Activated CD8-positive, alpha-beta memory T cell treated with anti-CD3 and anti-CD28 coated beads for 24 hours (primary cell): ENCODE measurements around the gene FARSB.
"Not testable (repeated sequence)": the region's sequence is repeated elsewhere in the genome, so short reads cannot be mapped to it uniquely, and the experiment has no call there.

Experiments
- DNase-seq: peaks from one replicate; pipeline ENCODE4 v3.0.0-alpha.2; 2020

The FARSB gene

GRCh38 chr2:222655787-222656525 lies at the start of gene FARSB:
TSS of gene FARSB (minus strand) at chr2:222656092. CDS start at chr2:222656073, 19 bp downstream.
- peak; percentile 95 for DNase-seq

GRCh38 chr2:222703886-222704285 lies 48.0 kb upstream of the FARSB start:
- DNase-seq, result no peak

DNA sequence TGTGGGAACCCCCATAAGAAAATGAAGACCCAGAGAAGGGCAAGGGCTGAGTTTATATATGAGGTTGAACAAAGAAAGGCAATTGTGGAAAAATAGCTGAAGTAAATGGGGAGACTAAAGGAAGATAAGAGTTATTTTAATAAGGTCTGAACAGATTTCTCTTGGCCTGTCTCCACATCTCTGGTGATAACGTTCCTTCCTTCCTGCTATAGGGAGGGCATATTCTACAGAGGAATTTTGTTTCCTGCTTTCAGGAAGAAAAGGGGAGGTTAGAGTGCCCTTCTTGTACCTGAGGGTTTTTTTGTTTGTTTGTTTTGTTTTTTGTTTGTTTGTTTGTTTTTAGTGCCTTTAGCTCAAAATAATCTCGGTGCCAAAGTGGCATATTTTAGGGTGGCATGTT lies 47.2 kb upstream of the FARSB start:
- no peak for DNase-seq

DNA sequence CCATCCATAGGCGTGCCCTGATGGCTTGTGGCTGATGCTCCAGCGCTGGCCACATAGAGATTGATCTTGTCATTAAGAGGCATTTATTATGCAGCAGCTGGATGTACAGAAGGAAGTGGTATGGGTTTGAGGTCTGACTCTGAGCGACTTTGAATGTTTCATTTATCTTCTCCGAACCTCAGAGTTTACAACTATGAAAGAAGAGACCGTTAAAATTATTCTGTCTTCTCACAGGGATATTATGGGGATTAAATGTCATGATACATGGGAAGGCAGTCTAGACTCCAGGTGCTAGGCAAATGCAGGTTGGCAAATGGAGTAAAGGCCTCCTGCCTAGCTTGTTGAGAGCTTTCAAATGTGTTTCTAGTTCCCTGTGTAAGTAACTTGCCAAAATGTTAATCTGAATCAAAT lies 45.8 kb upstream of the FARSB start:
- no peak for DNase-seq

DNA sequence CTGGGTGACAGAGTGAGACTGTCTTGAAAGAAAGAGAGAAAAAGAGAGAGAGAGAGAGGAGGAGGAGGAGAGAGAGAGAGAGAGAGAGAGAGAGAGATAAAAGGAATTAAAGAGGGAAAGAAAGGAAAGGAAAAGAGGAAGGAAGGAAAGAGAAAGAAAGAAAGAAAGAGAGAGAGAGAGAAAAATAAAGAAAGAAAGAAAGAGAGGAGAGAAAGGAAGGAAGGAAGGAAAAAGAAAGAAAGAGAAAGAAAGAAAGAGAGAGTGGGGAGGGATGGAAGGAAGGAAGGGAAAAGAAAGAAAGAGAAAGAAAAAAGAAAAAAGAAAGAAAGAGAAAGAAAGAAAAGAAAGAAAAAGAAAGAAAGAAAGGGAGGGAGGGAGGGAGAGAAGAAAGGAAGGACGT lies 45.3 kb upstream of the FARSB start:
- DNase-seq, result no peak

DNA sequence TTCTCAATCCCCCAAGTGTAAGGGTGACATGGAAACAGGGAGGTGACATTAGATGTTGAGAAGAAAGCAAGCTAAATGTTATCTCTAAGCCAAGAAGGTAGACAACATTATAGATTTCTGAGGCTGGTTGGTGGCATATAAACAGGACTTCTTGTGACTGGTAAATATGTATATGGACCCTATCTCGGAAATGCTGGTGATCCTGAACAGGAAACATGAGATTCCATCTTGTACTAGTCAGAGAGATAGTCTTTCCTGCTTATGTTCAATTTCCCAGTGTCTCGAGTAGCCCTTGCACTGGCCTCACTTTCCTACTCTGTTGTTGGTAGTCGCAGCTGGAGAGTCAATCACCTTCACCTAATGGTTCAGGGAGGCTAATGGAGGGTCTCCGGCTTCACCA lies 42.4 kb upstream of the FARSB start:
- no peak for DNase-seq

- no peak for DNase-seq
These were observed 37.9 kb upstream of the FARSB start for GRCh38 chr2:222693837-222694236.

DNA sequence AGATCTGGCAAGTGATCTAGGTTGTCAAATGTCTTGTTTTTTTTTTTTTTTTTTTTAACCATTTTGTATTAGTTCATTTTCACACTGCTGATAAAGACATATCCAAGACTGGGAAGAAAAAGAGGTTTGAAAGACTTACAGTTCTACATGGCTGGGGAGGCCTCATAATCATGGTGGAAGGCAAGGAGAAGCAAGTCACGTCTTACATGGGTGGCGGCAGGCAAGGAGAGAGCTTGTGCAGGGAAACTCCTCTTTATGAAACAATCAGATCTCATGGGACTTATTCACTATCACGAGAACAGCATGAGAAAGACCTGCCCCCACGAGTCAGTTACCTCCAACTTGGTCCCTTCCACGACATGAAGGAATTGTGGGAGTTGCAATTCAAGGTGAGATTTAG lies 37.5 kb upstream of the FARSB start:
- not testable (repeated sequence) for DNase-seq

DNA sequence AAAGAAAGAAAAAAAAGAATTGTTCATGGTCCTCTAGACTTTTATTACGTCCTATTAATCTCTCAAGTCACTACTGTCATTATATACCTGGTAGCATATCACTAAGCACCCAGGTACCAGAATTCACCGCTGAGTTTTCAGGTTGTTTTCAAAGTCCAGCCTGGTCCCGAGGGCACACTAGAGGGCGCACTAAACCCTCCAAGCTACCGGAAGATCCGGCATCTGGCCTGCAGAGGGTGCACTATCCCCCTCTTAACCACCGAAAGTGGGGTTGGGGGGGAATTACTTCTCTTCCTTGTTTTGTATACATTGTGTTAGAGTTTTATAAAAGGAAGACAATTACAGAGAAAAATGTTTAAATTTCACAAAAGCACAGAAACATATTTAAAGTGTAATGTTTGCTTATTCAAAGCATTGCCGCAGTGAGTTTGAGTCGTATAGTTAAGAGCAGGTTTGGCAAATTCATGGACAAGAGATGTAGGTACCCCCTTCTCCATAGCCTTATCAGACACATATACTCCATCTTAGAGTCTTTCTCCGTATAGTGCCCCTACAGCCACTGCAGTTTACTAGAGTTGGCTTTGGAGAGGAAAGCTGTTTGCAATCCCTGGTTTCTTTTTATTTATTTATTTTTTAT lies 34.8 kb upstream of the FARSB start:
- peak; percentile 86 for DNase-seq

DNA sequence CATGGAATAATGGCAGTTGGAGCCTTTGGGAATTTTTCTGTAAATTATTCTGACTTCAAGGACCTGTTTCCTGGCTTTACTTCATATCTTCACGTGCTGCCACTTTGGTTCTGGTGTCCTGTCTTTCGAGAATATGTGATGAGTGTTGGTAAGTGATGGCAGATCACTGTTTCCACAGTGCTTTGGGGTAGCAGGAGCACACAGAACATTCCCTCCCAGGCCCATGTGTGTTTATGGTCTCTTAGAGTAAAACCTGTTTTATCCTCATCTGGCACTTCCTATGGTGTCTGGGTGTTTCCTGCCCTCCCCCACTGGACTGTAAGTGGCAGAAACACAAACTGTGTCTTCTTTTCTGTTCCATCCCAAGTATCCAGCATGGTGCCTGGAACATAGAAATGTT lies 33.4 kb upstream of the FARSB start:
- DNase-seq, result no peak

- no peak for DNase-seq
These were observed 33.0 kb upstream of the FARSB start for GRCh38 chr2:222688917-222689316.

GRCh38 chr2:222686086-222686750 lies 30.3 kb upstream of the FARSB start:
- DNase-seq, result no peak

GRCh38 chr2:222683805-222684204 lies 27.9 kb upstream of the FARSB start:
- no peak for DNase-seq

GRCh38 chr2:222677981-222678380 lies 22.1 kb upstream of the FARSB start:
- no peak for DNase-seq

DNA sequence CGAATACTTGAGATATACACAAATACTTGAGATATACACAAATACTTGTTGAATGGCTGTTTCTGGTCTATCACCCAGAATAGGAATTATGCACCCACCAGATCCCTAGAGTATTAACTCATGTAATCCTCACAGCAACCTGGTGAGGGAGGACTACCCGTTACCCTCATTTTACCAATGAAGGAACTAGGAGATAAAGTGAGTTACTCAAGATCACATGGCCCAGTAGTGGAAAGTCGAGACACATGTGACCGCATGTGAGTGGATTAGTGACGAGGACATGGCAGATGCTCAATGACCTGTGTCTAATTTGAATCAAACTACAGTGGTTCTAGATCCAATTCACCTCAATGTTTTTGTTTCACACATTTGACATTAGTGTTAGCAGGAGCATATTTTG lies 18.0 kb upstream of the FARSB start:
- DNase-seq, result no peak

DNA sequence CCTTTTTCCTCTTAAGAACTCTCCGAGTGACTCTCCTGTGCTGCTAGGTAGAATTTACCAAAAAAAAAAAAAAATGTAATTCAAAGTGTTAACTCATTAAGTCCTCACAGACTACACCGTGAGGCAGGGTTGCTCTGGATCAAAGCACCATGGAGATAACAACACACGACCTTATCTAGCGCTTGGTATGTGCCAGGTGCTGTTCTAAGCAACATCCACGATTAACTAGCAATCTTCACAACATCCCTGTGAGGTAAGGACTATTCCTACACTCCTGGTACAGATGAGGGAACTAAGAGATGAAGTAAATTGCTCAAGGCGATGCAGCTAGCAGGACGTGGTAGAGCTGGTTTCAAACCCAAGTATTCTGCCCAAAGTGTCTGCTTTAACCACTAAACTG lies 17.4 kb upstream of the FARSB start:
- no peak for DNase-seq

- no peak for DNase-seq
These were observed 16.1 kb upstream of the FARSB start for GRCh38 chr2:222672068-222672401.

GRCh38 chr2:222671259-222672067 lies 15.6 kb upstream of the FARSB start, which contains the start of gene MOGAT1:
TSS of gene MOGAT1 (plus strand) at chr2:222671658. CDS start at chr2:222671786, 128 bp downstream.
- DNase-seq, result no peak

- no peak for DNase-seq
These were observed 14.5 kb upstream of the FARSB start for GRCh38 chr2:222670191-222671038.

GRCh38 chr2:222669353-222669752 lies 13.5 kb upstream of the FARSB start:
- DNase-seq, result no peak

DNA sequence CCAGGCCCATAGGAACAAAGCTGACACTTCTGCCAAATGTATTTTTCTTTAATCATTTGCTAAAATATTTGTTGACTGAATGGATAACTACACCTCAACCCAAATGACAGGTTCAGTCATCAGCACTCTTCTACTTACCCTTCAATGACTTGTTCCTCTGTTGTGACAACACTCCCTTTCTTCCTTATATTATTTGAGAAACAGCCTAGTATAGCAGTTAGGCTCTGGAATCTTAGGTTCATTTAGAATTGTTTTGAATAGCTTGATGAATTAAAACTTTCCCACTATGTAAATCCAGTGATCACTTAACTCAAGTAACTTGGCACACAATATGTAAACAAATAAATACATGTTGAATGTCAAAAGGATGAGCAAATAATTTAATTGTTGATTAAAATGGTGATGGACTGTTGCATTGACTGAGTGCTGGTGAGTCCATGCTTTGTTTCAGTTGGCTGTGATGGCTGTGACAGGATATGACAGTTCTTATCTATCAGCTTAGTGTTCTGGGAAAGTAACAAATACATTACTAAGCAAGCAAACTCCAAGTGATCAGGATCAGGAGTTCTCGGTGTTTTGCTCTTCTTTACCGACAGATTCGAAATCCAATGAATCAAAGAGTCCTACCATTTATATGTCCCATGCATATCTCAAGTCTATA lies 12.7 kb upstream of the FARSB start:
- no peak for DNase-seq

DNA sequence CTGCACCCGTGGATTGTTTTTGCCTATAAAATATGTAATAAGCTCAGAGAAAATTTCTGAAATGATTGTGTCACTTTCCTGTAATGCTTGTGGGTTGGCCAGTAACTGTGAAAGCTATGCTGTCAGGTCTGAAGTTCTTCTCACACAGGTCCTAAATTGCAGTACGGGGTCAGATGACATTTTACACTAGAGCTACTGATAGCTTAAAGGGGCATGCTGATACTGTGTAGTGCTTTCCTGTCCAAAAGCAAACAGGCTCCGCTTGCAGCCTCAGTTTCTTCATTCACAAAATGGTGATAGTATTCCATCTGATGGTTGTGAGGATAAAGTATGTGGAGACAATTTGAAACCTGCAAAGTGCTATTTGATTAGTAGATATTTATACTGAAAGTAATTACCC lies 7.6 kb upstream of the FARSB start:
- no peak for DNase-seq
